ENCODE data around the gene LHX6. TPM values are rescaled to one million over a fixed set of nuclear protein-coding genes. Genes with fewer than 3 reads are reported as not detected.

Gene LHX6
- total and polyA plus RNA-seq, 2 of the 8 experiments (the other 6 are each of a cell fraction or from before 2014, with no cell fraction given), result 0.92 to 1.2 TPM

- ChIA-PET CTCF (ENCODE audit: partially characterized antibody) (interaction anchor here (0.9 to 5.2 kb wide), 4 partner anchors 57 to 117 kb away, joined by 3 to 56 read pairs (median 6); partner anchors contain the start of genes MORN5 and NDUFA8), POLR2A (ENCODE audit: partially characterized antibody) (interaction anchor here (2.6 kb wide), 1 partner anchor 10 kb away, joined by 26 read pairs; no protein-coding TSS in a partner anchor)
- Histone ChIP-seq H2BK12ac (ENCODE audit: low read depth, low read length) (no peak overlapping the region), H3K9me3 (ENCODE audit: insufficient read depth in 2 of 2, low read depth in 1 of 2, low read length in 1 of 2) (peaks cover 0 to 3% of the 10 kb centered on the region in 2 experiments; a peak in 1 of 4 replicates), H2AFZ (ENCODE audit: low read length) (no peak overlapping the region), H3K27ac (ENCODE audit: low read depth, low read length) (no peak overlapping the region), H3K36me3 (ENCODE audit: control insufficient read depth in 2 of 4, insufficient read depth in 4 of 4, low read length in 3 of 4) (no peaks in the 10 kb centered on the region; a peak in 1 of 8 replicates), H3K23me2 (ENCODE audit: low read depth, low read length) (peaks cover 24% of the 10 kb centered on the region; the same call in 1 of the 2 replicates), H2BK15ac (ENCODE audit: low read length) (no peak overlapping the region), H4K8ac (ENCODE audit: extremely low read depth, insufficient read depth, low read length) (no peak overlapping the region), H2BK20ac (ENCODE audit: low read length) (no peak overlapping the region), H3K4me2 (ENCODE audit: insufficient read depth in 1 of 2, low read depth in 2 of 2, low read length in 2 of 2) (no peak overlapping the region), H3K18ac (ENCODE audit: extremely low read depth, low read length) (no peak overlapping the region), H3K79me2 (ENCODE audit: control insufficient read depth in 1 of 2, insufficient read depth in 2 of 2, low read length in 2 of 2) (no peaks in the 10 kb centered on the region), H3K9ac (replicated peaks in 1 of 4; ENCODE audit: extremely low read depth in 1 of 4, low read depth in 3 of 4, low read length in 3 of 4) (no peak overlapping the region), H3K4ac (replicated peaks; ENCODE audit: insufficient read length, low read depth, low read length) (no peak overlapping the region), H2AK5ac (ENCODE audit: low read depth, low read length) (no peak overlapping the region), H3K79me1 (ENCODE audit: low read depth, low read length) (no peaks in the 10 kb centered on the region; the same call in 1 of the 2 replicates), H3K23ac (ENCODE audit: insufficient read length) (no peak overlapping the region), H3K4me1 (replicated peaks in 1 of 4; ENCODE audit: control insufficient read depth in 3 of 4, insufficient read depth in 4 of 4, low read length in 3 of 4) (peaks cover 2 to 32% (median 28%) of the 10 kb centered on the region in 4 experiments), H3K56ac (replicated peaks; ENCODE audit: insufficient read length, low read depth, low read length) (no peak overlapping the region), H4K91ac (replicated peaks; ENCODE audit: insufficient read length, low read length) (no peak overlapping the region), H4K5ac (ENCODE audit: insufficient read length, low read depth, low read length) (no peak overlapping the region), H2BK120ac (replicated peaks; ENCODE audit: low read depth, low read length) (no peak overlapping the region), H4K20me1 (replicated peaks in 1 of 2; ENCODE audit: control insufficient read depth in 1 of 2, insufficient read depth in 2 of 2, low read length in 2 of 2) (peaks cover 10 to 19% of the 10 kb centered on the region in 2 experiments), H3K4me3 (ENCODE audit: extremely low read depth in 1 of 4, insufficient read depth in 2 of 4, low read depth in 3 of 4, low read length in 4 of 4) (no peak overlapping the region), H3K14ac (ENCODE audit: insufficient read length) (no peak overlapping the region), H3K27me3 (replicated peaks in 1 of 4; ENCODE audit: control insufficient read depth in 3 of 4, extremely low read depth in 1 of 4, insufficient read depth in 3 of 4, low read length in 3 of 4) (peaks cover 70 to 92% (median 87%) of the 10 kb centered on the region in 4 experiments), H2BK5ac (ENCODE audit: low read depth, low read length) (no peak overlapping the region)
- WGBS, 2 experiments (ENCODE audit: extremely low coverage in 1 of 2, insufficient coverage in 1 of 2, insufficient read length in 1 of 2, insufficient replicate concordance in 2 of 2, low coverage in 1 of 2, low lambda C conversion rate in 2 of 2, missing lambda C conversion rate in 1 of 2), result 71% methylated on average over 1 of the region's 1 CpG; no CpG with 5 or more reads in 1 of the 2 experiments
- no peak for FAIRE-seq
- no peak for DNase-seq (ENCODE audit: low read depth in 1 of 2, low spot score in 2 of 2)
- TF ChIP-seq CBX8 (IDR thresholded peaks at IDR 0.05; ENCODE audit: borderline replicate concordance, low read depth, low read length) (no peak), FOSL1 (IDR thresholded peaks at IDR 0.05; ENCODE audit: insufficient read depth, low read depth, low read length) (no peak), NRF1 (IDR thresholded peaks at IDR 0.05; ENCODE audit: low read depth, low read length) (no peak), E2F6 (IDR thresholded peaks at IDR 0.05) (no peak), ASH2L (IDR thresholded peaks at IDR 0.05; ENCODE audit: low read length) (no peak), POLR2A (IDR thresholded peaks at IDR 0.05; ENCODE audit: control extremely low read depth in 1 of 2, low read depth in 2 of 2, low read length in 2 of 2) (no peak), GTF2F1 (IDR thresholded peaks at IDR 0.05; ENCODE audit: borderline replicate concordance, low read depth, low read length) (no peak), RNF2 (IDR thresholded peaks at IDR 0.05; ENCODE audit: borderline replicate concordance, low read depth, low read length, missing control alignments, poor library complexity, severe bottlenecking) (no peak), TEAD4 (IDR thresholded peaks at IDR 0.05; ENCODE audit: low read depth, low read length) (no peak), SP2 (IDR thresholded peaks at IDR 0.05; ENCODE audit: low read length) (no peak), TAF1 (IDR thresholded peaks at IDR 0.05; ENCODE audit: low read depth, low read length) (no peak), TBP (IDR thresholded peaks at IDR 0.05; ENCODE audit: low read depth, low read length) (no peak), ATF3 (IDR thresholded peaks at IDR 0.05; ENCODE audit: insufficient read depth, low read depth, low read length) (no peak)
Observed at GRCh38 chr9:122215663-122216062, 13.1 kb downstream of the LHX6 start.
